Parathyroid adenoma (tissue), 2 donors: ENCODE results near the gene PRPF8.
A peak's percentile ranks its signal among the peaks of the same experiment; 100 is the strongest.

ENCODE experiments used
- H2AFZ ChIP-seq: fragments of 300-600 bp; sonication (generic); one replicate; pipeline ENCODE4 v1.7.0; 2017; ENCODE audit warnings: antibody characterized with exemption, mild to moderate bottlenecking
- H3K27ac ChIP-seq: fragments of 300-600 bp; sonication (generic); one replicate; pipeline ENCODE4 v1.7.0; 2017
- H3K27me3 ChIP-seq: fragments of 300-600 bp; sonication (generic); one replicate; pipeline ENCODE4 v1.7.0; 2017; ENCODE audit warnings: low read length; ENCODE audit not compliant: control insufficient read depth, insufficient read depth
- H3K36me3 ChIP-seq: fragments of 300-600 bp; sonication (generic); one replicate; pipeline ENCODE4 v1.7.0; 2017; ENCODE audit warnings: low read length; ENCODE audit not compliant: control insufficient read depth, insufficient read depth
- H3K4me1 ChIP-seq: fragments of 300-600 bp; sonication (generic); one replicate; pipeline ENCODE4 v1.7.0; 2017; ENCODE audit warnings: control low read depth
- H3K4me2 ChIP-seq: fragments of 300-600 bp; sonication (generic); one replicate; pipeline ENCODE4 v1.7.0; 2017; ENCODE audit warnings: low read length
- H3K4me3 ChIP-seq: fragments of 300-600 bp; sonication (generic); one replicate; pipeline ENCODE4 v1.7.0; 2017; ENCODE audit warnings: low read depth, low read length
- H3K79me2 ChIP-seq: fragments of 300-600 bp; sonication (generic); one replicate; pipeline ENCODE4 v1.7.0; 2017; ENCODE audit warnings: control low read depth
- H3K9ac ChIP-seq: fragments of 300-600 bp; sonication (generic); one replicate; pipeline ENCODE4 v1.7.0; 2017; ENCODE audit warnings: mild to moderate bottlenecking
- H3K9me3 ChIP-seq: fragments of 300-600 bp; sonication (generic); one replicate; pipeline ENCODE4 v1.7.0; 2017; ENCODE audit warnings: low read length; ENCODE audit not compliant: control insufficient read depth
- CTCF ChIP-seq: fragments of 300-600 bp; sonication (generic); IDR thresholded peaks from one replicate; pipeline ENCODE4 v1.7.0; 2017; ENCODE audit warnings: antibody characterized with exemption, mild to moderate bottlenecking
- donor health status: primary hyperparathyroidism.

PRPF8 gene

GRCh38 chr17:1684378-1685189 is at the start of gene PRPF8:
Gene PRPF8, minus strand, starts transcription at chr17:1684867. Its CDS starts 296 bp downstream, at chr17:1684571.
- H3K4me3 ChIP-seq, result peak within 1 kb of the TSS; percentile 84
- H3K9ac ChIP-seq, result peak within 1 kb of the TSS; percentile 69
- peak within 1 kb of the TSS; percentile 91 for H2AFZ ChIP-seq
- H3K4me2 ChIP-seq, result peak within 1 kb of the TSS; percentile 90
- no peaks in the 10 kb centered on the region for H3K27me3 ChIP-seq
- H3K79me2 ChIP-seq, result peaks cover 29% of the 10 kb centered on the region
- peak within 1 kb of the TSS; percentile 95 for H3K27ac ChIP-seq
- no peaks in the 10 kb centered on the region for H3K36me3 ChIP-seq
- H3K9me3 ChIP-seq, result no peaks in the 10 kb centered on the region
- H3K4me1 ChIP-seq, result peaks cover 6% of the 10 kb centered on the region
- TF ChIP-seq CTCF, result no peak

GRCh38 chr17:1733759-1734158 is 49.1 kb upstream of the PRPF8 start:
- no peak overlapping the region for H3K4me2 ChIP-seq
- TF ChIP-seq CTCF, result no peak
- no peaks in the 10 kb centered on the region for H3K36me3 ChIP-seq
- H3K79me2 ChIP-seq, result no peaks in the 10 kb centered on the region
- no peaks in the 10 kb centered on the region for H3K27me3 ChIP-seq
- no peak overlapping the region for H2AFZ ChIP-seq
- no peak overlapping the region for H3K4me3 ChIP-seq
- H3K4me1 ChIP-seq, result no peaks in the 10 kb centered on the region
- H3K27ac ChIP-seq, result no peak overlapping the region
- no peaks in the 10 kb centered on the region for H3K9me3 ChIP-seq
- H3K9ac ChIP-seq, result no peak overlapping the region

- no peak overlapping the region for H3K9ac ChIP-seq
- H3K4me2 ChIP-seq, result no peak overlapping the region
- no peaks in the 10 kb centered on the region for H3K79me2 ChIP-seq
- no peaks in the 10 kb centered on the region for H3K4me1 ChIP-seq
- H3K27me3 ChIP-seq, result no peaks in the 10 kb centered on the region
- H3K4me3 ChIP-seq, result no peak overlapping the region
- no peak overlapping the region for H2AFZ ChIP-seq
- TF ChIP-seq CTCF, result no peak
- H3K27ac ChIP-seq, result no peak overlapping the region
- H3K9me3 ChIP-seq, result no peaks in the 10 kb centered on the region
- H3K36me3 ChIP-seq, result no peaks in the 10 kb centered on the region
Measured at GRCh38 chr17:1732833-1733321, 48.2 kb upstream of the PRPF8 start.

GRCh38 chr17:1732241-1732832 is 47.7 kb upstream of the PRPF8 start:
- no peak overlapping the region for H3K4me3 ChIP-seq
- H2AFZ ChIP-seq, result no peak overlapping the region
- H3K9me3 ChIP-seq, result no peaks in the 10 kb centered on the region
- no peaks in the 10 kb centered on the region for H3K79me2 ChIP-seq
- TF ChIP-seq CTCF, result no peak
- no peak overlapping the region for H3K4me2 ChIP-seq
- no peaks in the 10 kb centered on the region for H3K27me3 ChIP-seq
- H3K9ac ChIP-seq, result no peak overlapping the region
- no peaks in the 10 kb centered on the region for H3K36me3 ChIP-seq
- no peaks in the 10 kb centered on the region for H3K4me1 ChIP-seq
- no peak overlapping the region for H3K27ac ChIP-seq
